Endothelial cell of umbilical vein (primary cell): ENCODE results near the gene MAP4K1. TPM values are rescaled to one million over a fixed set of nuclear protein-coding genes. Genes with fewer than 3 reads are reported as not detected.
"Not testable (repeated sequence)": the region's sequence is repeated elsewhere in the genome, so short reads cannot be mapped to it uniquely, and the experiment has no call there.

Experiments used
- BruUV-seq: library from RNA; stranded (reverse); fragments of 400-500 nt; replicated peaks from 2 replicates; lab custom pipeline; 2021; lab: Mats Ljungman, UMichigan
- CTCF ChIA-PET: fragments of 300-600, 350-600 bp; sonication (Branson Sonifier 250); formaldehyde crosslinking; loops from one replicate; lab custom pipeline; 2021; ENCODE audit warnings: antibody characterized with exemption, inconsistent platforms; lab: Charles Lee
- POLR2A ChIA-PET: fragments of 300-600, 350-600 bp; sonication (Branson Sonifier 250); formaldehyde crosslinking; loops from one replicate; lab custom pipeline; 2021; ENCODE audit warnings: antibody characterized with exemption, inconsistent platforms; lab: Charles Lee
- DNase-seq: peaks from one replicate; pipeline ENCODE4 v3.0.0-alpha.2; 2011; ENCODE audit warnings: low read depth, low spot score
- FAIRE-seq: peaks from 2 replicates; lab custom pipeline; 2011; peaks lifted over from hg19 to GRCh38; lab: Jason Lieb, UNC
- H2AFZ ChIP-seq: 2 replicates; pipeline ENCODE4 v1.6.0; 2012; ENCODE audit warnings: low read depth, low read length, control low read depth, inconsistent platforms
- H3K27ac ChIP-seq: 2 replicates; pipeline ENCODE4 v1.5.1; 2011; ENCODE audit warnings: low read depth, mild to moderate bottlenecking, control low read depth, low read length, moderate library complexity; ENCODE audit not compliant: insufficient read depth
- H3K27me3 ChIP-seq, 2 experiments: 2 replicates each; pipeline versions ENCODE4 v1.6.0 to v1.6.1; 2011; ENCODE audit warnings: low read length in 2 of 2, mixed read lengths in 1 of 2; ENCODE audit not compliant: control insufficient read depth in 2 of 2, insufficient read depth in 2 of 2
- H3K36me3 ChIP-seq, 2 experiments: 2 replicates in 1 of 2; 3 replicates in 1 of 2; pipeline ENCODE4 v1.5.1; 2011; ENCODE audit warnings: low read length in 2 of 2, mild to moderate bottlenecking in 1 of 2, moderate library complexity in 1 of 2; ENCODE audit not compliant: control insufficient read depth in 2 of 2, insufficient read depth in 2 of 2; ENCODE audit errors: extremely low read depth in 1 of 2
- H3K4me1 ChIP-seq: 3 replicates; pipeline ENCODE4 v1.5.1; 2011; ENCODE audit warnings: mild to moderate bottlenecking, low read length; ENCODE audit not compliant: control insufficient read depth, insufficient read depth; ENCODE audit errors: extremely low read depth
- H3K4me2 ChIP-seq: 2 replicates; pipeline ENCODE4 v1.6.1; 2011; ENCODE audit warnings: low read length, control low read depth, mixed read lengths; ENCODE audit not compliant: insufficient read depth
- H3K4me3 ChIP-seq, 3 experiments: fragments of 200-600 bp in 1 of 3; sonication (generic), shearing (Covaris generic) in 1 of 3; replicated peaks in 1 of 3; 2 replicates each; pipeline ENCODE4 v1.5.1; 2011 to 2016; ENCODE audit warnings: control low read depth in 3 of 3, low read length in 3 of 3, mild to moderate bottlenecking in 2 of 3, inconsistent platforms in 1 of 3, low read depth in 1 of 3, moderate library complexity in 1 of 3; ENCODE audit not compliant: insufficient read depth in 1 of 3
- H3K79me2 ChIP-seq: 2 replicates; pipeline ENCODE4 v1.6.0; 2012; ENCODE audit warnings: low read length, inconsistent platforms; ENCODE audit not compliant: control insufficient read depth, insufficient read depth
- H3K9ac ChIP-seq: replicated peaks from 2 replicates; pipeline ENCODE3; 2011; ENCODE audit warnings: low read length, control low read depth; ENCODE audit not compliant: insufficient read depth; ENCODE audit errors: extremely low read depth
- H3K9me1 ChIP-seq: replicated peaks from 3 replicates; pipeline ENCODE4 v1.6.0; 2011; ENCODE audit warnings: mild to moderate bottlenecking, low read length; ENCODE audit not compliant: control insufficient read depth, insufficient read depth; ENCODE audit errors: extremely low read depth
- H3K9me3 ChIP-seq: replicated peaks from 2 replicates; pipeline ENCODE4 v1.5.1; 2012; ENCODE audit warnings: low read length, inconsistent platforms; ENCODE audit not compliant: control insufficient read depth, insufficient read depth
- H4K20me1 ChIP-seq: replicated peaks from 2 replicates; pipeline ENCODE3; 2011; ENCODE audit warnings: mild to moderate bottlenecking, low read length; ENCODE audit not compliant: control insufficient read depth, insufficient read depth; ENCODE audit errors: extremely low read depth
- MAX ChIP-seq: IDR thresholded peaks from 2 replicates; pipeline ENCODE4 v1.6.1; 2011; ENCODE audit not compliant: insufficient read depth, insufficient read length
- dilution Hi-C: fragments of 300-500 bp; cut with MboI; formaldehyde crosslinking; loops from one replicate; pipeline ENCODE4 v1.15.0; 2019; ENCODE audit warnings: low sequenced_read_pairs; ENCODE audit not compliant: extremely low pct_ligation_motif_present
- intact Hi-C: fragments of 100-400 bp; cut with micrococcal nuclease; formaldehyde crosslinking; loops from one replicate; pipeline ENCODE4 v1.10.0; 2022
- polyA plus RNA-seq, 4 experiments: library from polyadenylated mRNA; depleted of rRNA in 3 of 4; stranded (reverse) in 3 of 4; unstranded in 1 of 4; fragments of >200 nt; gene quantifications; 2 replicates each; pipeline versions ENCODE4 v1.2.1 to v1.2.3, GENCODE V29; 2011 to 2012; ENCODE audit warnings: missing spikeins in 1 of 4
- total RNA-seq: library from RNA; stranded (reverse); gene quantifications from 2 replicates; pipeline ENCODE4 v1.2.3, GENCODE V29; 2021

The MAP4K1 gene
- total and polyA plus RNA-seq, 2 donors (not counting 3 experiments of a cell fraction or from before 2014, with no cell fraction given), result 0.12 to 1.6 TPM

GRCh38 chr19:38559428-38560401, 58.0 kb downstream of the MAP4K1 start:
- no peaks in the 10 kb centered on the region for H3K4me1 ChIP-seq
- dilution Hi-C loops (no loop called here), intact Hi-C loops (no loop called here)
- H2AFZ ChIP-seq, result no peak overlapping the region
- no peak for DNase-seq
- FAIRE-seq, result no peak
- no peaks in the 10 kb centered on the region for H4K20me1 ChIP-seq
- TF ChIP-seq MAX, result no peak
- H3K4me3 ChIP-seq, result no peak overlapping the region
- H3K9ac ChIP-seq, result no peak overlapping the region
- no peaks in the 10 kb centered on the region for H3K36me3 ChIP-seq
- H3K9me3 ChIP-seq, result no peaks in the 10 kb centered on the region
- no TSS peak for BruUV-seq
- H3K27me3 ChIP-seq, result no peaks in the 10 kb centered on the region
- POLR2A ChIA-PET, result interaction anchor here (0.8 kb wide), 1 partner anchor 15 kb away, joined by 3 read pairs; no protein-coding TSS in a partner anchor
- H3K4me2 ChIP-seq, result no peak overlapping the region
- CTCF ChIA-PET, result interaction anchor here (1.1 kb wide), 1 partner anchor 9 kb away, joined by 3 read pairs; no protein-coding TSS in a partner anchor
- H3K9me1 ChIP-seq, result no peaks in the 10 kb centered on the region
- no peaks in the 10 kb centered on the region for H3K79me2 ChIP-seq
- H3K27ac ChIP-seq, result no peak overlapping the region

GRCh38 chr19:38558933-38559332, 58.8 kb downstream of the MAP4K1 start:
- intact Hi-C loops, dilution Hi-C loops, H3K9me1 ChIP-seq, DNase-seq, H3K4me1 ChIP-seq, H3K4me3 ChIP-seq, BruUV-seq, H2AFZ ChIP-seq, H3K36me3 ChIP-seq, H4K20me1 ChIP-seq, H3K27me3 ChIP-seq, POLR2A ChIA-PET, H3K4me2 ChIP-seq, H3K9me3 ChIP-seq, H3K27ac ChIP-seq, H3K9ac ChIP-seq, FAIRE-seq, H3K79me2 ChIP-seq: not testable (repeated sequence)
- CTCF ChIA-PET, result interaction anchor here (1.1 kb wide), 1 partner anchor 10 kb away, joined by 3 read pairs; no protein-coding TSS in a partner anchor
